A172 (cell line): Measurements from ENCODE around the gene UBE2U. TPM values are rescaled to one million over a fixed set of nuclear protein-coding genes. Genes with fewer than 3 reads are reported as not detected.
A peak's percentile ranks its signal among the peaks of the same experiment; 100 is the strongest.
"Not testable (repeated sequence)": the region's sequence is repeated elsewhere in the genome, so short reads cannot be mapped to it uniquely, and the experiment has no call there.

Experiments
- DNase-seq: peaks from one replicate; pipeline ENCODE4 v3.0.0-alpha.2; 2015; ENCODE audit warnings: low spot score
- total RNA-seq: library from RNA; depleted of rRNA; stranded (reverse); fragments of >200 nt; shearing (Covaris generic); gene quantifications from 2 replicates; pipeline ENCODE4 v1.2.3, GENCODE V29; 2014

UBE2U gene
- total RNA-seq, 1 experiment from 2014 or later: not detected

GRCh38 chr1:64239519-64239918, 36.1 kb downstream of the UBE2U start:
- DNase-seq: not testable (repeated sequence)

- DNase-seq: no peak
Measured at GRCh38 chr1:64240206-64240605, 36.8 kb downstream of the UBE2U start.

- no peak for DNase-seq
Measured at GRCh38 chr1:64241069-64241468, 37.6 kb downstream of the UBE2U start.

GRCh38 chr1:64242895-64243756, 39.7 kb downstream of the UBE2U start:
- DNase-seq: peak; percentile 49

GRCh38 chr1:64243757-64244080, 40.3 kb downstream of the UBE2U start:
- DNase-seq: no peak

GRCh38 chr1:64245495-64245894, 42.1 kb downstream of the UBE2U start:
- no peak for DNase-seq

- DNase-seq: no peak
Measured at GRCh38 chr1:64246294-64246917, 43.0 kb downstream of the UBE2U start.

- DNase-seq: no peak
Measured at GRCh38 chr1:64248065-64248464, 44.6 kb downstream of the UBE2U start.

- DNase-seq: not testable (repeated sequence)
Measured at GRCh38 chr1:64250472-64250871, 47.0 kb downstream of the UBE2U start.

GRCh38 chr1:64251971-64252370, 48.5 kb downstream of the UBE2U start:
- DNase-seq: no peak

- not testable (repeated sequence) for DNase-seq
Measured at GRCh38 chr1:64257233-64257632, 53.8 kb downstream of the UBE2U start.

- not testable (repeated sequence) for DNase-seq
Measured at GRCh38 chr1:64258444-64258843, 55.0 kb downstream of the UBE2U start.

- DNase-seq: no peak
Measured at GRCh38 chr1:64263335-64263734, 59.9 kb downstream of the UBE2U start.

GRCh38 chr1:64263856-64264255, 60.4 kb downstream of the UBE2U start:
- DNase-seq: no peak

GRCh38 chr1:64265141-64265540, 61.7 kb downstream of the UBE2U start:
- DNase-seq: no peak

- no peak for DNase-seq
Measured at GRCh38 chr1:64266991-64267390, 63.6 kb downstream of the UBE2U start.

GRCh38 chr1:64268653-64269557, 65.5 kb downstream of the UBE2U start:
- peak; percentile 72 for DNase-seq

- no peak for DNase-seq
Measured at GRCh38 chr1:64269558-64269884, 66.1 kb downstream of the UBE2U start.

GRCh38 chr1:64280001-64280400, 76.6 kb downstream of the UBE2U start:
- no peak for DNase-seq

- no peak for DNase-seq
Measured at GRCh38 chr1:64282351-64282750, 78.9 kb downstream of the UBE2U start.

GRCh38 chr1:64287071-64287470, 83.6 kb downstream of the UBE2U start:
- no peak for DNase-seq

- no peak for DNase-seq
Measured at GRCh38 chr1:64290420-64290819, 87.0 kb downstream of the UBE2U start.
